Testis (tissue), 2 donors: ENCODE measurements around the gene AGER.

Experiments used
- POLR2A ChIP-seq: fragments of 450-650 bp; IDR thresholded peaks from one replicate; pipeline ENCODE4 v1.6.1; 2017; ENCODE audit warnings: antibody characterized with exemption, mild to moderate bottlenecking, moderate library complexity
- TF ChIP-seq, protein P1 (sequence below), 3 experiments: fragments of 450-650 bp in 2 of 3; fragments of 200-600 bp in 1 of 3; sonication (generic) in 1 of 3; IDR thresholded peaks; one replicate each; pipeline ENCODE4 v1.5.1; 2016 to 2019; ENCODE audit warnings: antibody characterized with exemption in 3 of 3, mild to moderate bottlenecking in 2 of 3, moderate library complexity in 1 of 3

DNA sequence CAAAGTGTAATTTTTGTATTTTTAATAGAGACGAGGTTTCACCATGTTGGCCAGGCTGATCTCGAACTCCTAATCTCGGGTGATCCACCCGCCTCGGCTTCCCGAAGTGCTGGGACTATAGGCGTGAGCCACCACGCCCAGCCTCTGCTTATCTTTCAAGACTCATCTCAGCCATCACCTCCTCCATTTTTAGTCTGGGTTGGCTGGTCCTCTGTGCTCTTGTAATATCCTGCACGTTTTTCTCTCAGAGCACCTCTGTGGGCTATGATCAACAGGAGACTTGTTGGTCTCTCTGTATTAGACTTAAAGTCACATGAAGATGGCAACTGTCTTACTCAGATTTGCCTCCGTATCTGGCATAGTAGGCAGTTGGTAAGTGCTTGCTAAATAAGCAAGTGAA is 32.2 kb upstream of the AGER start:
- TF ChIP-seq, protein P1, sequence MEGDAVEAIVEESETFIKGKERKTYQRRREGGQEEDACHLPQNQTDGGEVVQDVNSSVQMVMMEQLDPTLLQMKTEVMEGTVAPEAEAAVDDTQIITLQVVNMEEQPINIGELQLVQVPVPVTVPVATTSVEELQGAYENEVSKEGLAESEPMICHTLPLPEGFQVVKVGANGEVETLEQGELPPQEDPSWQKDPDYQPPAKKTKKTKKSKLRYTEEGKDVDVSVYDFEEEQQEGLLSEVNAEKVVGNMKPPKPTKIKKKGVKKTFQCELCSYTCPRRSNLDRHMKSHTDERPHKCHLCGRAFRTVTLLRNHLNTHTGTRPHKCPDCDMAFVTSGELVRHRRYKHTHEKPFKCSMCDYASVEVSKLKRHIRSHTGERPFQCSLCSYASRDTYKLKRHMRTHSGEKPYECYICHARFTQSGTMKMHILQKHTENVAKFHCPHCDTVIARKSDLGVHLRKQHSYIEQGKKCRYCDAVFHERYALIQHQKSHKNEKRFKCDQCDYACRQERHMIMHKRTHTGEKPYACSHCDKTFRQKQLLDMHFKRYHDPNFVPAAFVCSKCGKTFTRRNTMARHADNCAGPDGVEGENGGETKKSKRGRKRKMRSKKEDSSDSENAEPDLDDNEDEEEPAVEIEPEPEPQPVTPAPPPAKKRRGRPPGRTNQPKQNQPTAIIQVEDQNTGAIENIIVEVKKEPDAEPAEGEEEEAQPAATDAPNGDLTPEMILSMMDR (IDR thresholded peaks at IDR 0.05), result no peak
- no peak for TF ChIP-seq POLR2A
